SW480 (cell line): ENCODE results near the gene CYP4F2.
"Not testable (repeated sequence)": the region's sequence is repeated elsewhere in the genome, so short reads cannot be mapped to it uniquely, and the experiment has no call there.

ENCODE experiments used
- DNase-seq: peaks from one replicate; pipeline ENCODE4 v3.0.0-alpha.2; 2016; ENCODE audit warnings: low spot score

Gene CYP4F2

GRCh38 chr19:15897738-15898276 is at the start of gene CYP4F2:
CYP4F2 (minus strand) TSS chr19:15898074; CDS start chr19:15897611, 463 bp downstream.
- no peak for DNase-seq

GRCh38 chr19:15945301-15945700 is 47.4 kb upstream of the CYP4F2 start:
- no peak for DNase-seq

GRCh38 chr19:15944401-15944800 is 46.5 kb upstream of the CYP4F2 start:
- DNase-seq, result no peak

GRCh38 chr19:15937771-15938170 is 39.9 kb upstream of the CYP4F2 start:
- DNase-seq, result no peak

GRCh38 chr19:15936950-15937349 is 39.1 kb upstream of the CYP4F2 start:
- no peak for DNase-seq

- DNase-seq, result no peak
Observed at GRCh38 chr19:15936173-15936572, 38.3 kb upstream of the CYP4F2 start.

- DNase-seq, result no peak
Observed at GRCh38 chr19:15935167-15935702, 37.4 kb upstream of the CYP4F2 start.

- peak; percentile 14 for DNase-seq
Observed at GRCh38 chr19:15934332-15935078, 36.6 kb upstream of the CYP4F2 start, which contains the start of gene CYP4F11. CYP4F11 (minus strand) TSS chr19:15934529; CDS start chr19:15934408, 121 bp downstream.

GRCh38 chr19:15933761-15934331 is 36.0 kb upstream of the CYP4F2 start:
- not testable (repeated sequence) for DNase-seq

GRCh38 chr19:15928321-15928720 is 30.4 kb upstream of the CYP4F2 start:
- no peak for DNase-seq

- no peak for DNase-seq
Observed at GRCh38 chr19:15926484-15926883, 28.6 kb upstream of the CYP4F2 start.

- no peak for DNase-seq
Observed at GRCh38 chr19:15923702-15924101, 25.8 kb upstream of the CYP4F2 start.

GRCh38 chr19:15922021-15922420 is 24.1 kb upstream of the CYP4F2 start:
- no peak for DNase-seq

GRCh38 chr19:15919243-15919642 is 21.4 kb upstream of the CYP4F2 start:
- no peak for DNase-seq

- DNase-seq, result no peak
Observed at GRCh38 chr19:15915109-15915508, 17.2 kb upstream of the CYP4F2 start.

GRCh38 chr19:15913830-15914229 is 16.0 kb upstream of the CYP4F2 start:
- DNase-seq, result no peak

GRCh38 chr19:15913384-15913783 is 15.5 kb upstream of the CYP4F2 start:
- no peak for DNase-seq

GRCh38 chr19:15911599-15912235 is 13.8 kb upstream of the CYP4F2 start:
- no peak for DNase-seq

- DNase-seq, result no peak
Observed at GRCh38 chr19:15905026-15905425, 7.2 kb upstream of the CYP4F2 start.

GRCh38 chr19:15902898-15903297 is 5.0 kb upstream of the CYP4F2 start:
- DNase-seq, result not testable (repeated sequence)

- DNase-seq, result no peak
Observed at GRCh38 chr19:15902254-15902653, 4.4 kb upstream of the CYP4F2 start.

GRCh38 chr19:15900504-15900903 is 2.6 kb upstream of the CYP4F2 start:
- DNase-seq, result no peak

GRCh38 chr19:15900032-15900431 is 2.2 kb upstream of the CYP4F2 start:
- DNase-seq, result not testable (repeated sequence)
